Lower leg skin (tissue), 3 donors: ENCODE results near the gene CLIC1.

Experiments used
- POLR2A ChIP-seq, 2 donors: fragments of 450-650 bp; IDR thresholded peaks; one replicate each; pipeline ENCODE4 v1.6.1; 2016 to 2017; ENCODE audit warnings: antibody characterized with exemption in 2 of 2, mild to moderate bottlenecking in 1 of 2, moderate library complexity in 1 of 2
- TF ChIP-seq, protein P1 (sequence below), 3 donors: fragments of 450-650 bp; IDR thresholded peaks; one replicate each; pipeline ENCODE4 v1.5.1; 2016; ENCODE audit warnings: antibody characterized with exemption in 3 of 3, mild to moderate bottlenecking in 3 of 3, moderate library complexity in 2 of 3

- TF ChIP-seq POLR2A (IDR thresholded peaks at IDR 0.05): no peak
- TF ChIP-seq, protein P1, sequence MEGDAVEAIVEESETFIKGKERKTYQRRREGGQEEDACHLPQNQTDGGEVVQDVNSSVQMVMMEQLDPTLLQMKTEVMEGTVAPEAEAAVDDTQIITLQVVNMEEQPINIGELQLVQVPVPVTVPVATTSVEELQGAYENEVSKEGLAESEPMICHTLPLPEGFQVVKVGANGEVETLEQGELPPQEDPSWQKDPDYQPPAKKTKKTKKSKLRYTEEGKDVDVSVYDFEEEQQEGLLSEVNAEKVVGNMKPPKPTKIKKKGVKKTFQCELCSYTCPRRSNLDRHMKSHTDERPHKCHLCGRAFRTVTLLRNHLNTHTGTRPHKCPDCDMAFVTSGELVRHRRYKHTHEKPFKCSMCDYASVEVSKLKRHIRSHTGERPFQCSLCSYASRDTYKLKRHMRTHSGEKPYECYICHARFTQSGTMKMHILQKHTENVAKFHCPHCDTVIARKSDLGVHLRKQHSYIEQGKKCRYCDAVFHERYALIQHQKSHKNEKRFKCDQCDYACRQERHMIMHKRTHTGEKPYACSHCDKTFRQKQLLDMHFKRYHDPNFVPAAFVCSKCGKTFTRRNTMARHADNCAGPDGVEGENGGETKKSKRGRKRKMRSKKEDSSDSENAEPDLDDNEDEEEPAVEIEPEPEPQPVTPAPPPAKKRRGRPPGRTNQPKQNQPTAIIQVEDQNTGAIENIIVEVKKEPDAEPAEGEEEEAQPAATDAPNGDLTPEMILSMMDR (IDR thresholded peaks at IDR 0.05): no peak
Observed at GRCh38 chr6:31776485-31776988, 40.2 kb upstream of the CLIC1 start.
